HUDEP-2 (cell line): ENCODE results near the gene ZFYVE9.
"Not testable (repeated sequence)": the region's sequence is repeated elsewhere in the genome, so short reads cannot be mapped to it uniquely, and the experiment has no call there.

Experiments
- DNase-seq, 76 experiments: peaks; one replicate each; lab custom pipeline; 2025; ENCODE audit not compliant: unreplicated experiment in 76 of 76; lab: John Stamatoyannopoulos, UW

ZFYVE9 gene

DNA sequence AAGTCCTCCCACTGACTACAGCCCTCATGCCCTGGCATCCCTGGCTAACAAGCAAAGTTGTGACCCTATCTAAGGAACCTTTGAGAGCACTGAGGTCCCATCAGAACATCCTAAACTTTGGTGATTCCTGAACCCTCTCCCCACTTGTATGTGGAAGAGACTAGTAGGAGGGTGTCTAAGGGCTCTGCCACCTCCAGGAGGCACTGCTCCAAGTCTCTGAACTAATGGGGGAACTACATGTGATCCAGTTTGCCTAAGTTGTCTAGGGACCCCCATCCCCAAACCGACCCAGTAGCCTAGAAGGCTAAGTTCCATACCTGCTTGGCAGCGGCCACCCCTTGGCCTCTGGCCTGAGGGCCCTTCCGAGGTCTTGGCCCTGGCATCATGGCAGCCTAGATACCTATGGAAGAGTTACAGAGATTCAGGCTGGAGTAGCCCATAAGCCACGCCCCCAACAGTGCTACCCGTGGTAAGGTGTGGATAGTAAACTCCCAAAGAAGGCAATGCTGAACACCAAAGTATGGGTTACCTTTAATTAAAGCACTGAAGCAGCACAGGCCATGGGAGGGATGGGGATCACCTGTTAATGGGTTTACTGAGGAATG, 222.4 kb downstream of the ZFYVE9 start:
- DNase-seq = peak in 1 of 76 experiments; percentile 5

DNA sequence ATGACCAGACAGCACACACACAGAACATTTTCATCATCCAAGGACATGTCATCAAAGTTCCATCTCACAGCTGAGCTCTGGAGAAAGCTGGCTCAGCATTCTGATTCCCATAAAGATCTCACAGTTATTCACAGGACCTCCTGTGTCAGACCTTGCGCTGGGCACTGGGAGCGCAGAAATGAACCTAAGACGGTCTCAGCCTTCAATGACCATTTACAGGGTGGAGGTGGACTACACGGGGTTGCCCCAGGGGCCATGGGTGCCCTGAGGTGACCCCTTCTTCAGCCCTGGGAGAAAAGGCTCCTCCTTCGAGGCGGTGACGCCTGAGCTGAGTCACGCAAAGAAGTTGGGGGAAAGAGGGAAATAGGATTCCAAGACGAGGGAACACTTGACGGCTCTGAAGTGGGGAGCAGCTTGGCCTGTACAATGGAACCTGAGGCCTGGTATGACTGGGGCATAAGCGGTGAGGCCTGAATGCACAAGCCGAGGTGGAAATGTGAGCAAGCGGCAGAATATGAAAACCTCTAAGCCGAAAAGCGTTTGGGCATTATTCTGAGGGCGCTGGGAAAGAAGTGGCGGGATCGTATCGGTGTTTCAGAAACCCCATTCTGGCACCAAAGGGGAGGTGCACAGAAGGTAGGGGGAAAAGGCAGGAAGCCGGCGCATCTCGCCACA, 223.3 kb downstream of the ZFYVE9 start:
- peak in 31 of 76 experiments; percentile 1 to 38 (median 16) for DNase-seq

DNA sequence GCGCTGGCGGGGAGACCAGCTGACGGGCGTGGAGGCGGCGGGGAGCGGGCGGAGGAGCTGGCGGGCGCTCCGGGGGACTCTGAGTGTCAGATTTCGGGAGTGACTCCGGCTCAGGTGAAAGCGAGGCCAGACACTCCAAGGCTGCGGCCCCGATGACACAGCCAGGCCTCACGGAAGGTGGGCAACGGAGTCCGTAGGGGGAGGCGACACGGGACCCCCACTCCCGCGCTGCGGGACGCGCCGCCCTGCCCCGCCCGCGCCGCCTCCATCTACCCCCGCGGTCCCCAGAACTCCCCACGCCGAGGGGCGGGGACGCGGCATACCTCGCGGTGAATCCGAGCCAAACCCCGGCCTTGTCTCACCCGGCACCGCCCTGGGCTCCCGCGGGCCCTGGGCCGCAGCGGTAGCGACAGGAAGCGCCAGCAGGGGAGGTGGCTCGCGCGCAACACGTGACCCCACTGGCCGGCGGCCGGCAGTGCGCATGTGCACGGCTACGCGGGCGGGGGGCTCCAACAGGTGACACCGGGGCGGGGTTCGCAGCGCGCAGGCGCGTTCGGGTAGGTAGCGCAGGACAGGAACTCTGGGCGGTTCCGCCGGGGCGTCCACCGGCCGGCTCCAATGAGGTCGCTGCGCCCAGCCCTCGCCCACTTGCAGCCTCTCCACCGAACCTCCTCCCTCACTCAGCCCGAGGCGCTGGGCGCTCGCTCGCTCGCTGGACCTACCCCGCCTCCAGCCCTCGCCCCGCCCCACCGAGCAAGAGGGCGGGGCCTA, 224.0 kb downstream of the ZFYVE9 start, which contains the start of gene CC2D1B:
Gene CC2D1B (minus strand): TSS at position 460 of the 771 bp plus-strand sequence. CDS start 1,585 bp downstream, outside the sequence.
- DNase-seq = peak; percentile 34 to 99 (median 98)

DNA sequence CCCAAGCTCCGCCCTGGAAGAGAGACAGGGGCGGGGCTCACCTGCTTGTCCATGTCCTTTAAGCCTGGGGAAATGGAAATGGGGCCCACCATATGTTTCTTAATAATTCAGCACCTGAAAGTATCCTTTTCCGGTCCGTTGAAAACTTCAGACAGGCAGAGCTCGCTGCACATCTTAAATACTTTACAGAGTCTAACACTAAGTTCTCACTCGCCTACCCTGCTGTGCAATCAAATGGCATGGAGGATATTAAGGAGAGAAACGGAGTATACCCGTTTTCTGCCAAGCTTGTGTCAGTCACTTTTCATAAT, 224.6 kb downstream of the ZFYVE9 start:
- no peak for DNase-seq

DNA sequence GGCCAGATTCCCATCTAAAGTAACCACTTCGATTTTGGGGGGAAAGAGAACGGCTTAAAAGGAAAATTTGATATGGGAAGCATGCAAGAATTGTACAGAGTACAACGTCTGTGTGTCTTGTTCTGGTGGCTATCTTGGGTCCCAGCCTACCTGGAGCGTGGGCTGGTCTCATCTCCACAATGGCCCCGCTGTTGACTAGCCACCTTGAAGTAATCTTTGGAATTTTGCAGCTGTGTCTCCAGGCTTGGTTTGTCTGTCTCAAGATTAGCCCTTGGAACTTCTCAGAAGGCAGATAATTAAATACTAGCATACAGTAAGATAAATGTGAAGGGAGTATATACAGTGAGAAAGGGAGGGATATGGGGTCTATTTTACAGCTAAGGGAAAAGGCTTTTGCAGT, 225.4 kb downstream of the ZFYVE9 start:
- no peak for DNase-seq

DNA sequence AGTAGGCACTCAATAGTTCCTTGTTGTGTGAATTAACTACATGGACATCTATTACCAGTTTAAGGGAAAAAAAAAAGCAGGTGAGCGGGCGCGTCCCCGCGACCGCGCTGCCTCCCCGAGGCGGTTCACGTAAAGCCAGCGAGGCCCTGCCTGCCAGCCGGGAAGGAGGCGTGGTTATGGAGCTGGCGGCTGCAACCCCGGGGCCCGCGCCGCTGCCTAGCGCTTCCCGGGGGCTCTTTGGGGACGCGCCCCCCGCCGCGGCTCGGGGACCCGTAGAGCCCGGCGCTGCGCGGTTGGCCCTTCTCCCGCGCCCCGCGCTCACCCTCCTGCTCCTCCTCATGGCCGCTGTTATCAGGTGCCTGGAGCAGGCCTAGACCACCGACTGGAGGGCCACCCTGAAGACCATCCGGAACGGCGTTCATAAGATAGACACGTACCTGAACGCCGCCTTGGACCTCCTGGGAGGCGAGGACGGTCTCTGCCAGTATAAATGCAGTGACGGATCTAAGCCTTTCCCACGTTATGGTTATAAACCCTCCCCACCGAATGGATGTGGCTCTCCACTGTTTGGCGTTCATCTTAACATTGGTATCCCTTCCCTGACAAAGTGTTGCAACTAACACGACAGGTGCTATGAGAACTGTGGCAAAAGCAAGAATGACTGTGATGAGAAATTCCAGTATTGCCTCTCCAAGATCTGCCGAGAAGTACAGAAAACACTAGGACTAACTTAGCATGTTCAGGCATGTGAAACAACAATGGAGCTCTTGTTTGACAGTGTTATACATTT, 226.7 kb downstream of the ZFYVE9 start:
- peak in 57 of 76 experiments; percentile 1 to 64 (median 37) for DNase-seq

DNA sequence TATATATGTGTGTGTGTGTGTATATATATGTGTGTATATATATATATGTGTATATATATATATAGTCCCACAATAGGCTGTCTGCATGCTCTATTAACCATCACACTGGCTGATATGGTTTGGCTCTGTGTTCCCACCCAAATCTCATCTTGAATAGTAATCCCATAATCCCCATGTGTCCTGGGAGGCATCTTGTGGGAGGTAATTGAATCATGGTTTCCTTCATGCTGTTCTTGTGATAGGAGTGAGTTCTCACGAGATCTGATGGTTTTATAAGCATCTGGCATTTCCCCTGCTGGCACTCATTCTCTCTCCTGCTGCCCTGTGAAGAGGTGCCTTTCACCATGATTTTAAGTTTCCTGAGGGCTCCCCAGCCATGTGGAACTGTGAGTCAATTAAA, 228.0 kb downstream of the ZFYVE9 start:
- not testable (repeated sequence) for DNase-seq

DNA sequence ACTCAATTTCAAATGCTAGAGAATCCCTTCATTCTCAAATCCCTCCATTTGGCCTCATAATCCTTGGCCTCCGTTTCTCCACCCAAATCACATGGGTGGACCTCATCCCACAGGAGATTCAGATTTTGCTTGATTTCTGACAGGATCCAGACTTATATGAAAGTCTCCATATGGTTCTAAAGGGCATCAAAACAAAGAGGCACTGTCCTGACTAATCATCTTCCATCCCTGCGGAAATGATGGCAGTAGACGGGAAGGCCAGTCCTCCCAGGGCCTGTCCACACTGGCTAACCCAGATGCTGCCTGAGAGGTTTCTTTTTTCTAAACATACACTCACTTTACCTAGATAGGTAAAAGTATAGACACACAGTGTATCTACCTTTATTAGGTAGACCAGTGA, 243.5 kb downstream of the ZFYVE9 start:
- no peak for DNase-seq

DNA sequence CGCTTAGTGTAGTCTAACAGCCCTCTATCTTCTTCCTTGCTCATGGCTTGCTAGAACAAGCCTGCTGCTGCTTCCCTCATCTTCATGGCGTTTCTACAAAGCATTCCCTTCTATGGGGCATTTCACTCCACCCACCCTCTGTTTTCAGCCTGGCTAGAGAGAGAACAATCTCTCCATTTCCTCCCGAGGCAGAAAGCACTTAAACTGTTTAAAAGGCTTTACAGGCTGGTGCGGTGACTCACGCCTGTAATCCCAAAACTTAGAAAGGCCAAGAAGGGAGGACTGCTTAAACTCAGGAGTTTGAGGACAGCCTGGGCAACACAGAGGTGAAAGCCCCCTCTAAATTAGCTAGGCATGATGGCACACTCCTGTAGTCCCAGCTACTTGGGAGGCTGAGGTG, 244.6 kb downstream of the ZFYVE9 start:
- no peak for DNase-seq

DNA sequence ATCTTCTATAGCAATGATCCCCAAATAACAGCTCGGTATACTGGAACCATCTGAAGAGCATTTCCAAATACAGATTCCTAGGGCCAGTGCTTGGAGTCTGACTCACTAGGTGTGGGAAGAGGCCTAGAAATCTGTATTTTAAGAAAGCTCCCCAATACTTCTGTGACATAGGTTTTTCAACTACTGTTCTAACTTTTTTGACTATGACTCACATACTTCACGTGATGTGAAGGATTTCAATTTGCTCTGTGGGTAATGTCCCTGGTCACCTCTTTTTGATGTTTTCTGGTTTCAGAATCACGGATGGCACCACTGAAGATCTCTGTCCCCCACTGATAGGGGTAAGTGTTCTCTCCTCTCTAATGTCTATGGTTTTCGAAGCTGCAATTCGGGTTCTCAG, 251.3 kb downstream of the ZFYVE9 start:
- DNase-seq = no peak
